ENCODE measurements around the gene COL4A2. TPM values are rescaled to one million over a fixed set of nuclear protein-coding genes. Genes with fewer than 3 reads are reported as not detected.
A peak's percentile ranks its signal among the peaks of the same experiment; 100 is the strongest.

COL4A2 gene
- total and polyA plus RNA-seq, 11 donors = 92.4 to 377 (median 166) TPM

- H3K27ac ChIP-seq = no peak overlapping the region
- ATAC-seq = peak in 1 of 4 donors; percentile 7
These were observed 157.7 kb downstream of the COL4A2 start for GRCh38 chr13:110464556-110465333.

GRCh38 chr13:110465696-110466095 lies 158.6 kb downstream of the COL4A2 start:
- WGBS, 4 donors = 82 to 87% (median 83%) methylated on average over 9 of the region's 9 CpGs
- Histone ChIP-seq H3K4me1 (peaks cover 0 to 13% (median 0%) of the 10 kb centered on the region in 12 donors), H3K36me3 (peaks cover 5 to 100% (median 97%) of the 10 kb centered on the region in 9 donors), H3K9me3 (no peaks in the 10 kb centered on the region), H3K27me3 (no peaks in the 10 kb centered on the region), H3K4me3 (no peak overlapping the region), H3K27ac (no peak overlapping the region)
- ATAC-seq (no peak), DNase-seq (no peak)
- TF ChIP-seq CTCF (IDR thresholded peaks at IDR 0.05) = no peak
- no peak for TF ChIP-seq POLR2A (IDR thresholded peaks at IDR 0.05)
- intact Hi-C loops (cut with DNase I) = loop anchor here in 3 of 10 donors (5.0 to 10.0 kb wide), 3 partner anchors 82 to 99 kb away; partner anchors contain the start of gene RAB20 (in 1 of the 3)

More at GRCh38 chr13:110464556-110465333, 157.7 kb downstream of the COL4A2 start:
- peak in 1 of 5 donors; percentile 61 for DNase-seq
- Histone ChIP-seq H3K36me3 (peaks cover 5 to 100% (median 99%) of the 10 kb centered on the region in 9 donors), H3K4me3 (no peak overlapping the region), H3K9me3 (no peaks in the 10 kb centered on the region), H3K27me3 (no peaks in the 10 kb centered on the region), H3K4me1 (peaks cover 0 to 5% (median 0%) of the 10 kb centered on the region in 12 donors)
- intact Hi-C loops (cut with DNase I) = loop anchor here in 3 of 10 donors (5.0 to 10.0 kb wide), 3 partner anchors 83 to 100 kb away; partner anchors contain the start of gene RAB20 (in 1 of the 3)
- no peak for TF ChIP-seq CTCF (IDR thresholded peaks at IDR 0.05)
- TF ChIP-seq POLR2A (IDR thresholded peaks at IDR 0.05) = no peak
- WGBS, 4 donors = 88 to 93% (median 90%) methylated on average over 22 of the region's 22 CpGs

GRCh38 chr13:110466266-110466915 lies 159.3 kb downstream of the COL4A2 start:
- H3K4me3 ChIP-seq = no peak overlapping the region
- WGBS, 4 donors = 82 to 93% (median 83%) methylated on average over 5 to 6 of the region's 6 CpGs
- H3K4me1 ChIP-seq = peaks cover 0 to 20% (median 2%) of the 10 kb centered on the region in 12 donors
- intact Hi-C loops (cut with DNase I) = loop anchor here in 3 of 10 donors (5.0 to 10.0 kb wide), 3 partner anchors 81 to 98 kb away; partner anchors contain the start of gene RAB20 (in 1 of the 3)
- H3K9me3 ChIP-seq = no peaks in the 10 kb centered on the region
- H3K27ac ChIP-seq = no peak overlapping the region
- ATAC-seq (no peak), DNase-seq (no peak)
- peaks cover 5 to 100% (median 95%) of the 10 kb centered on the region in 9 donors for H3K36me3 ChIP-seq
- no peaks in the 10 kb centered on the region for H3K27me3 ChIP-seq
- TF ChIP-seq CTCF (IDR thresholded peaks at IDR 0.05) (no peak), POLR2A (IDR thresholded peaks at IDR 0.05) (no peak)
